T follicular helper cell (primary cell): Measurements from ENCODE around the gene CREB5.

ENCODE experiments used
- DNase-seq: peaks from one replicate; pipeline ENCODE4 v3.0.0-alpha.2; 2020; ENCODE audit warnings: low read depth

Gene CREB5

GRCh38 chr7:28435152-28435551 lies 22.8 kb downstream of the CREB5 start:
- DNase-seq: no peak

GRCh38 chr7:28435732-28436378 lies 23.5 kb downstream of the CREB5 start:
- DNase-seq: no peak

GRCh38 chr7:28440055-28440601 lies 27.8 kb downstream of the CREB5 start:
- no peak for DNase-seq

- no peak for DNase-seq
Measured at GRCh38 chr7:28442540-28443420, 30.5 kb downstream of the CREB5 start.

GRCh38 chr7:28446131-28446530 lies 33.8 kb downstream of the CREB5 start:
- DNase-seq: no peak

GRCh38 chr7:28447071-28447470 lies 34.8 kb downstream of the CREB5 start:
- DNase-seq: no peak

GRCh38 chr7:28448708-28449107 lies 36.4 kb downstream of the CREB5 start:
- no peak for DNase-seq

- no peak for DNase-seq
Measured at GRCh38 chr7:28452681-28453080, 40.4 kb downstream of the CREB5 start.

GRCh38 chr7:28455486-28455885 lies 43.2 kb downstream of the CREB5 start:
- DNase-seq: no peak

GRCh38 chr7:28456044-28456443 lies 43.7 kb downstream of the CREB5 start:
- DNase-seq: no peak

GRCh38 chr7:28458732-28459131 lies 46.4 kb downstream of the CREB5 start:
- no peak for DNase-seq

GRCh38 chr7:28459306-28459705 lies 47.0 kb downstream of the CREB5 start:
- DNase-seq: no peak

- DNase-seq: no peak
Measured at GRCh38 chr7:28465697-28466096, 53.4 kb downstream of the CREB5 start.

GRCh38 chr7:28466341-28466740 lies 54.0 kb downstream of the CREB5 start:
- DNase-seq: no peak

GRCh38 chr7:28466885-28467284 lies 54.6 kb downstream of the CREB5 start:
- no peak for DNase-seq

GRCh38 chr7:28469562-28469961 lies 57.2 kb downstream of the CREB5 start:
- DNase-seq: no peak

- no peak for DNase-seq
Measured at GRCh38 chr7:28470344-28470743, 58.0 kb downstream of the CREB5 start.

- DNase-seq: no peak
Measured at GRCh38 chr7:28472332-28472731, 60.0 kb downstream of the CREB5 start.

GRCh38 chr7:28473571-28474281 lies 61.4 kb downstream of the CREB5 start:
- DNase-seq: no peak

GRCh38 chr7:28474282-28474638 lies 61.9 kb downstream of the CREB5 start:
- no peak for DNase-seq

GRCh38 chr7:28474640-28475039 lies 62.3 kb downstream of the CREB5 start:
- no peak for DNase-seq

GRCh38 chr7:28477041-28477442 lies 64.7 kb downstream of the CREB5 start:
- DNase-seq: no peak

- DNase-seq: no peak
Measured at GRCh38 chr7:28478656-28479055, 66.3 kb downstream of the CREB5 start.
